Stimulated activated CD4-positive, alpha-beta T cell treated with anti-CD3 and anti-CD28 coated beads, Interleukin-15, amount 100 ng/mL, for 24 hours (primary cell): ENCODE measurements around the gene IL18BP.

Experiments
- DNase-seq: peaks from one replicate; pipeline ENCODE4 v3.0.0-alpha.2; 2020

The IL18BP gene

GRCh38 chr11:71997594-71997993, 1.1 kb upstream of the IL18BP start:
- DNase-seq: no peak

DNA sequence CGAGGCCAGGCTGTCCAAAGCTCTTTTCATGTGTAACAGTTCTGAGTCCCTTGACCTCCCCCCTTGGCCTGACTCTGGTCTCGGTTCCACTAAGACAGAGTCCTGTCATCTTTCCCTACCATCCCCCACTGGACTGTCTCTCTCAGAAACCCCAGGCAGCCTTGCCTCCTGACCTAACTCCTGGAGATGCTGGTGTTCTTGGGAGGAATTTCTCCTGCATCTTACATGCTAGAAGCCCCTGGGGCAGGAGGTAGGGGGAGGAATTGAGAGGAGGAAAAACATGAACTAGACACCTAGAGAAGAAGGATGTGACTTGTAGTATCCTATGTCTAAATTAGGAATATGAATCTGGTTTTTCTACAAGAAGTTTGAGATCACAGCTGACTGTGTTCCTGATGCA, 648 bp upstream of the IL18BP start:
- no peak for DNase-seq

- DNase-seq: no peak
These were observed 653 bp downstream of the IL18BP start for GRCh38 chr11:71999362-71999761.

GRCh38 chr11:71999798-72000197, 1.1 kb downstream of the IL18BP start:
- no peak for DNase-seq

DNA sequence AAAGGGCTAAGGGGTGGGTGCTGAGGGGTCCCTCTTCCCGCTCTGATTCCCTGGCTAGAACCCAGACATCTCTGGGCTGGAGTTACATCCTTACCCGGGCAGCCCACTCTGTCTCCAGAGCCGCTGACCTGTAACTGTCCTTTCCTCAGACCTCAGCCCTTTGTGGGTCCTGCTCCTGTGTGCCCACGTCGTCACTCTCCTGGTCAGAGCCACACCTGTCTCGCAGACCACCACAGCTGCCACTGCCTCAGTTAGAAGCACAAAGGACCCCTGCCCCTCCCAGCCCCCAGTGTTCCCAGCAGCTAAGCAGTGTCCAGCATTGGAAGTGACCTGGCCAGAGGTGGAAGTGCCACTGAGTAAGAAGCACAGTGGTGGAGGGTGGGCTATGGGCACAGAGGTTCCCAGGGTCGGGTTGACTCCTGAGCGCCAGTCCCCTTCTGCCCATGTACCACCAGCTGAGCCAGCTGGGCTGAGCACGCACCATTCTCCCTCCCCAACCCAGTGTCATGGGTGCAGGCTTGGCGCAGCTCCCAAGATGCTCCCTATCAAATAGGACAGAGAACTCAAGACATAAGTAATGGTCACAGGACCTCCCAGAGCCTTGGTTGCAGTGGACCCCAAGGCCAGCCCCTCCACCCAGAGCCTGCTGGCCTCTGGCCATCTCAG, 1.6 kb downstream of the IL18BP start:
- no peak for DNase-seq

- no peak for DNase-seq
These were observed 2.6 kb downstream of the IL18BP start for GRCh38 chr11:72001285-72001684.

DNA sequence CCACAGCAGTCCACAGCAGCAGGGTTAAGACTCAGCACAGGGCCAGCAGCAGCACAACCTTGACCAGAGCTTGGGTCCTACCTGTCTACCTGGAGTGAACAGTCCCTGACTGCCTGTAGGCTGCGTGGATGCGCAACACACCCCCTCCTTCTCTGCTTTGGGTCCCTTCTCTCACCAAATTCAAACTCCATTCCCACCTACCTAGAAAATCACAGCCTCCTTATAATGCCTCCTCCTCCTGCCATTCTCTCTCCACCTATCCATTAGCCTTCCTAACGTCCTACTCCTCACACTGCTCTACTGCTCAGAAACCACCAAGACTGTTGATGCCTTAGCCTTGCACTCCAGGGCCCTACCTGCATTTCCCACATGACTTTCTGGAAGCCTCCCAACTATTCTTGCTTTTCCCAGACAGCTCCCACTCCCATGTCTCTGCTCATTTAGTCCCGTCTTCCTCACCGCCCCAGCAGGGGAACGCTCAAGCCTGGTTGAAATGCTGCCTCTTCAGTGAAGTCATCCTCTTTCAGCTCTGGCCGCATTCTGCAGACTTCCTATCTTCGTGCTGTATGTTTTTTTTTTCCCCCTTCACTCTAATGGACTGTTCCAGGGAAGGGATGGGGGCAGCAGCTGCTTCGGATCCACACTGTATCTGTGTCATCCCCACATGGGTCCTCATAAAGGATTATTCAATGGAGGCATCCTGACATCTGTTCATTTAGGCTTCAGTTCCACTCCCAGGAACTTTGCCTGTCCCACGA, 3.3 kb downstream of the IL18BP start:
- DNase-seq: no peak

- no peak for DNase-seq
These were observed 4.4 kb downstream of the IL18BP start for GRCh38 chr11:72002841-72003775.

GRCh38 chr11:72003776-72004171, 5.1 kb downstream of the IL18BP start:
- no peak for DNase-seq

DNA sequence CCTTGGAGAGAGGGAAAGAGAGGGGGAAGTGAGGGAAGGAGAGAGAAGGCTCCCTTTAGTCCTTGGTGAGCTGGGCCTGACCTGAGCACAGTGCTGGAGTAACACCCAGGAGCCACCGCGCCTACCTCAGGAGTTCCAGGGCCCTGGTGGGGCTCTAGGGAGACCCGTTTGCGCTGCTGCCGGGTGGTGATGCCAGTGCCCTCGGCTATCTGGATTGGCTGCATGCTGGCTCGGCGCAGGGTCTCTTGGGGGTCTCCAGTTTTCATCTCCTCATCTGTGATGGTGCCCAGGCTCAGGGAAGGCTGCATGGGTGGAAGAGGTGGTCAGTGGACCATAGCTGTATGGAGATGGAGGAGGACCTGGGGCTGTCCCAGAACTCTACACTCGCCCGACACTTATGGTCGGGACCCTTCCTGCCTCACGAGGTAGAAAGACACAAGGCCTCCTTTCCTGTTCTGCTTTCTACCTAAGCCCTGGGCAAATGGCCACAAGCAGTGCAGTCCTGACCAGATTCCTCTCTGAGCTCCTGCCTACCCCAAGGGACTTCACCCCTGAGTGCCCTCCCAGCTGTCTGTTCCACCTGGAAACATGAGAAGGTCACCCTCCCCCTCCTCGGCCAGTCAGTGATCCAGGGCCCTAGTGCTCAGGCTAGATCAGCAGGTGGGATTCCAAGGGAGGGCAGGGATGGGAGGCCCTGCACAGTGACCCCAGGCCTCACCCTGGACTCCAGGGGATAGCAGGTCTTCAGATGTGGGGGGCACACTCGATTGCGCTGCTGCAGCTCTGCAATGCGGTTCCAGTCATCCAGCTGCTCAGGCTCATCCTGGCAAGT, 6.0 kb downstream of the IL18BP start:
- DNase-seq: no peak

DNA sequence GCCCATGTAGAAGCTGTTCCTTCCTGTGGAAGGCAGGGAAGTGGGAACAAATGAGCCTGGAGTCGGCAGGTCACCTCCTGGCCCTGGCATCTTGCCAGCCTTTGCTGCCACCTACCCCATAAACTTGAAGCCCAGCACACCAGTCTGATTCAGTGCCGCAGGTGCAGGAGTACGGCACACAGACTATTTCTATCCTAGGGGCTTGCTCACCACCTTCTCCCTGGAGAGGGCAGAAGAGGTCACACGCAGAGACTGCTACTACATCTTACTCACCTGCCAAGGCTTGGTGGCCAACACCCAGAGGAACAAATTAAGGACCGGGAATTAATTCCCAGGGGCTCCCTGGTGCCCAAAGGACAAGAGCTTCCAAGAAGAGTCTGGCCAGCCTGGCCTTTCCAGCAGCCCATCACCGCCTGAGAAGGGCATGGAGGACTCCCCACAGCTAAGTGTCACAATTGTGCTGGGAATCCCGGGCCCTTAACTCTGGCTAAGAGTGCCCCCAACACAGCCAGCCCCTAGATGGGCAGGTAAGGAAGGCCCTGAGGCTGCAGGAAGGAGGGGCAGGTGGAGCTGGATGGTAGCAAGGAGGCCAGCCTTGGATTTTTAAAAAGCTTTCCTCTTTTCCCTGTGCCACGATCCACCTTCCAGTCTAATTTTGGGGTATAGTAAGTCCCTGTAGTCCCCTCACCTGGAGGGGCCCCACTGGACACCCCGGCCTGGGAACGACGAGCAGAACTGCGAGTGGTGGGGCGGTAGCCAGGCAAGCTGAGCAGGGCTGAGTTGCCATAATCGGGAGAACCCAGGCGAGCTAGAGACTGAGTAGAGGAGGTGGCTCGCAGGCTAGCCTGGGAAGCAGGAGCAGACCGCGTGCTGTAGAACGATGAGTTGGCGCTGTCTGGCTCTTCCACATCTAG, 6.9 kb downstream of the IL18BP start:
- no peak for DNase-seq

- no peak for DNase-seq
These were observed 7.8 kb downstream of the IL18BP start for GRCh38 chr11:72006309-72007088.

- no peak for DNase-seq
These were observed 8.4 kb downstream of the IL18BP start for GRCh38 chr11:72007089-72007476.

GRCh38 chr11:72007587-72007986, 8.9 kb downstream of the IL18BP start:
- no peak for DNase-seq

GRCh38 chr11:72008728-72009127, 10.0 kb downstream of the IL18BP start:
- DNase-seq: no peak

DNA sequence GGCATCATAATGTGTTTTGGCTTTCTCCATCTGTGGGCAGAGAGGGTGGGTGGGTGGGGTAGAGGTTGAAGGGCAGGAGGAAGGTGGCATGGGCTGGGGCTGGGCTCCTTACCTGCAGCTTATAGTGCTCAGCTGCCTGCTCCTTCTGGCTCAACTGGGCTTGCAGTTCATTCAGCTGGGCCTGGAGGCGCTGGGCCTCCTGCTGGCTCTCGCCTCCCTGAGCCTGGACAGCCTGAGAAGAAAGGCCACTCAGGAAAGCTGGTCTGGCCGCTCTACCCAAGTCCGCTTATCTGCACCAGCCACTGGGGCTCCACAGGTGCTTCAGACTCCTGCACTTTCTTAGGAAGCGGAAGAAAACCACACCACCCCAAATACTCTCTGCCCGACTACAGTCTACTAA, 10.4 kb downstream of the IL18BP start:
- DNase-seq: no peak

DNA sequence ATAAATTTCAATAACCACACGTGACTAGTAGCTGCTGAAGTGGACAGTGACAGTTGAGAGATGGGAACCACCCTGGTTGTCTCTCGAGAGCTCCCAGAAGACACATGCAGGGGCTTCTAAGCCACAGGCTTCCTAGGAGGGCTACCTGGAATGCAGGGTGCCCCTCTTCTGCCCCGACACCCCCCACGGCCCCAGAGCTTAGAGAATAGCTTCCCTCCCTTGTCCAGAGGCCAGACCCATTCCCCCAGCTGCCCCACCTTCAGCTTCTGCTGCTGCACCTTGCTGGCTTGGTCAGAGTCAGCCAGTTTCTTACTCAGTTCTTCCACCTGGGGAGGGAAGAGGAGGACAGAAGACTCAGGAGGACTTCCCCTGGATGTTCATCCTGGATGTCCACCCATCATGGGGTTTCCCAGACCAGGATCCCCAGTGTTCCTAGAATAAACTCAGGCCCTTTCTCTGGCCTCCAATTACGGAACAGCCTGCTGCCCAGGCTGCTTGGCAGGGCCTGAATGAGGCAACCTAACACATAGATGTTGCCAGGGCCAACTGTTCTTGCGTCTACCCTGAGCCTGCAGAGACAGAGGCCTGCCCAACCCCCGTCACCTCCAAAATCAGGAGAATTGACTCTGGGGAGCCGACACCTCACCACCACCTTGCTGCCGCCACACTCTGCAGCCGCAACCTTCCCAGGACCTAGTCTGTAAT, 12.0 kb downstream of the IL18BP start:
- no peak for DNase-seq

GRCh38 chr11:72012091-72012630, 13.5 kb downstream of the IL18BP start:
- DNase-seq: no peak

DNA sequence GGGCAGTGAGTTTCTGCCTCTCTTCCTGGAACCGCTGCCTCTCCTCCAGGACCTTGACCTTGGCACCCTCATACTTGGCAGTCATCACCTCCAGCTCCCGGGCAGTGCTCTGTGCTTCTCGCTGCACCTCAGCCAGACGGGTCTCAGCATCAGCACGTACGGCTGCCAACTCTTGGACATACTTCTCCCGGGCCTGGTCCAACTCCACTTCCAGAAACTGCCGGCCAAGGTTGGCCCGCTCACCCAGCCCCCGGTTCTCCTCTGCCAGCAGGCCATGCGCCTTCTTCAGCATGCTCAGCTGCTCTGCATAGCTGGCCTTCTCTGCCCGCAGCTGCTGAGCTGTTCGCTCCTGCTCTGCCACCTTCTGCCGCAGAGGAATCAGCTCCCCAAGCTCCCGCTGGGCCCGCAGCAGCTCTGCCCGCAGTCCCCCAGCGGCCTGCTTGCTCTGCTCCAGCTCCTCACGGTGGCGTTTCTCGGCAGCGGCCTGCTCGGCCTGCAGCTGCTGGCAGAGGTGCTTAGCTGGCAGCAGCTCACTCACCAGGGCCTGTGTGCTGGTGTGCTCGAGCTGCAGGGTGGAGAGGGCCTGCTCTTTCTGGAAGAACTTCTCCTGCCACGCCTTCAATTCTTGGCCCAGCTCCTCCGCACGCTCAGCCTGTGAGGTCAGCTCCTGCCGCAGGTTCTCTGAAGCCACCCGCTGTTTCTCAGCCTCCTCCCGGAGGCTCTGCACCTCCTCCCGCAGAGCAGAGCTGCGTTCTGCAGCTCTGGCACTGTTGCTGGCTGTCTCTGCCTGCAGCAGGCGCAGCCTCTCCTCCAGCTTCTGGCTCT, 14.4 kb downstream of the IL18BP start:
- DNase-seq: no peak
